GM18907 (cell line): Measurements from ENCODE around the gene CRISP2.

Source experiments
- ATAC-seq: cut with Tn5 transposase; IDR thresholded peaks from one replicate; pipeline ENCODE4 v1.9.1; 2021; ENCODE audit warnings: mild to moderate bottlenecking, moderate library complexity; ENCODE audit not compliant: unreplicated experiment

Gene CRISP2

GRCh38 chr6:49662231-49662891, 51.0 kb downstream of the CRISP2 start:
- ATAC-seq, result no peak

- ATAC-seq, result no peak
Observed at GRCh38 chr6:49653942-49654341, 59.4 kb downstream of the CRISP2 start.

GRCh38 chr6:49653438-49653837, 59.9 kb downstream of the CRISP2 start:
- no peak for ATAC-seq

- ATAC-seq, result no peak
Observed at GRCh38 chr6:49651239-49651638, 62.1 kb downstream of the CRISP2 start.

GRCh38 chr6:49649988-49650387, 63.4 kb downstream of the CRISP2 start:
- ATAC-seq, result no peak

- no peak for ATAC-seq
Observed at GRCh38 chr6:49648036-49648435, 65.3 kb downstream of the CRISP2 start.

GRCh38 chr6:49647476-49647875, 65.9 kb downstream of the CRISP2 start:
- ATAC-seq, result no peak

GRCh38 chr6:49646942-49647341, 66.4 kb downstream of the CRISP2 start:
- ATAC-seq, result no peak

- no peak for ATAC-seq
Observed at GRCh38 chr6:49646130-49646824, 67.1 kb downstream of the CRISP2 start.

GRCh38 chr6:49645139-49645538, 68.2 kb downstream of the CRISP2 start:
- ATAC-seq, result no peak
